ENCODE results near the gene MORN1.
"Not testable (repeated sequence)": the region's sequence is repeated elsewhere in the genome, so short reads cannot be mapped to it uniquely, and the experiment has no call there.

Gene MORN1

GRCh38 chr1:2391041-2391930, at the start of gene MORN1, which contains the start of gene RER1:
Gene MORN1 (minus strand): TSS chr1:2391554. CDS start chr1:2391533, 21 bp downstream.
Gene RER1 (plus strand): TSS chr1:2391841. CDS start chr1:2395791, 3,950 bp downstream.
- DNase-seq (ENCODE audit: low spot score), result peak; percentile 99

GRCh38 chr1:2440346-2440745, 49.0 kb upstream of the MORN1 start:
- DNase-seq (ENCODE audit: low spot score), result not testable (repeated sequence)

- no peak for DNase-seq (ENCODE audit: low spot score)
Observed at GRCh38 chr1:2439369-2439768, 48.0 kb upstream of the MORN1 start.

- no peak for DNase-seq (ENCODE audit: low spot score)
Observed at GRCh38 chr1:2438641-2439040, 47.3 kb upstream of the MORN1 start.

GRCh38 chr1:2438038-2438437, 46.7 kb upstream of the MORN1 start:
- no peak for DNase-seq (ENCODE audit: low spot score)

- DNase-seq (ENCODE audit: low spot score), result no peak
Observed at GRCh38 chr1:2437617-2438016, 46.3 kb upstream of the MORN1 start.

GRCh38 chr1:2436876-2437275, 45.5 kb upstream of the MORN1 start:
- DNase-seq (ENCODE audit: low spot score), result no peak

- no peak for DNase-seq (ENCODE audit: low spot score)
Observed at GRCh38 chr1:2435746-2436355, 44.5 kb upstream of the MORN1 start.

GRCh38 chr1:2435091-2435490, 43.7 kb upstream of the MORN1 start:
- DNase-seq (ENCODE audit: low spot score), result no peak

GRCh38 chr1:2433936-2434655, 42.7 kb upstream of the MORN1 start:
- no peak for DNase-seq (ENCODE audit: low spot score)

- no peak for DNase-seq (ENCODE audit: low spot score)
Observed at GRCh38 chr1:2433196-2433595, 41.8 kb upstream of the MORN1 start.

- no peak for DNase-seq (ENCODE audit: low spot score)
Observed at GRCh38 chr1:2432441-2432844, 41.1 kb upstream of the MORN1 start.

GRCh38 chr1:2431518-2431917, 40.2 kb upstream of the MORN1 start:
- no peak for DNase-seq (ENCODE audit: low spot score)

- DNase-seq (ENCODE audit: low spot score), result no peak
Observed at GRCh38 chr1:2431103-2431502, 39.7 kb upstream of the MORN1 start.

GRCh38 chr1:2430592-2430973, 39.2 kb upstream of the MORN1 start:
- no peak for DNase-seq (ENCODE audit: low spot score)

GRCh38 chr1:2429780-2430591, 38.6 kb upstream of the MORN1 start:
- no peak for DNase-seq (ENCODE audit: low spot score)

- DNase-seq (ENCODE audit: low spot score), result no peak
Observed at GRCh38 chr1:2428490-2428889, 37.1 kb upstream of the MORN1 start.

- DNase-seq (ENCODE audit: low spot score), result no peak
Observed at GRCh38 chr1:2427976-2428375, 36.6 kb upstream of the MORN1 start.

GRCh38 chr1:2427051-2427450, 35.7 kb upstream of the MORN1 start:
- DNase-seq (ENCODE audit: low spot score), result no peak

- no peak for DNase-seq (ENCODE audit: low spot score)
Observed at GRCh38 chr1:2426540-2426939, 35.2 kb upstream of the MORN1 start.

- DNase-seq (ENCODE audit: low spot score), result no peak
Observed at GRCh38 chr1:2425892-2426291, 34.5 kb upstream of the MORN1 start.

GRCh38 chr1:2422523-2422922, 31.2 kb upstream of the MORN1 start:
- DNase-seq (ENCODE audit: low spot score), result no peak
